HG03139 (cell line): ENCODE data around the gene TNIP2.

ENCODE experiments used
- ATAC-seq: cut with Tn5 transposase; IDR thresholded peaks from one replicate; pipeline ENCODE4 v1.9.1; 2021; ENCODE audit not compliant: unreplicated experiment

Gene TNIP2

GRCh38 chr4:2721586-2721985 lies 34.5 kb downstream of the TNIP2 start:
- no peak for ATAC-seq

- no peak for ATAC-seq
These were observed 39.9 kb downstream of the TNIP2 start for GRCh38 chr4:2716236-2716635.

- no peak for ATAC-seq
These were observed 40.7 kb downstream of the TNIP2 start for GRCh38 chr4:2715426-2715825.

GRCh38 chr4:2714918-2715317 lies 41.2 kb downstream of the TNIP2 start:
- ATAC-seq = no peak

- no peak for ATAC-seq
These were observed 41.9 kb downstream of the TNIP2 start for GRCh38 chr4:2714061-2714770.

GRCh38 chr4:2713337-2713736 lies 42.8 kb downstream of the TNIP2 start:
- ATAC-seq = no peak

- ATAC-seq = no peak
These were observed 43.8 kb downstream of the TNIP2 start for GRCh38 chr4:2712261-2712842.

- ATAC-seq = no peak
These were observed 53.4 kb downstream of the TNIP2 start for GRCh38 chr4:2702770-2703169.

- no peak for ATAC-seq
These were observed 53.8 kb downstream of the TNIP2 start for GRCh38 chr4:2702361-2702760.

- ATAC-seq = no peak
These were observed 56.1 kb downstream of the TNIP2 start for GRCh38 chr4:2700031-2700430.

GRCh38 chr4:2699534-2699933 lies 56.6 kb downstream of the TNIP2 start:
- ATAC-seq = no peak

GRCh38 chr4:2698951-2699505 lies 57.1 kb downstream of the TNIP2 start:
- no peak for ATAC-seq

- ATAC-seq = no peak
These were observed 57.6 kb downstream of the TNIP2 start for GRCh38 chr4:2698504-2698903.

- no peak for ATAC-seq
These were observed 58.1 kb downstream of the TNIP2 start for GRCh38 chr4:2697995-2698414.

- peak; percentile 93 for ATAC-seq
These were observed 59.7 kb downstream of the TNIP2 start for GRCh38 chr4:2696423-2696822.

GRCh38 chr4:2695346-2696060 lies 60.6 kb downstream of the TNIP2 start:
- no peak for ATAC-seq

- ATAC-seq = no peak
These were observed 61.4 kb downstream of the TNIP2 start for GRCh38 chr4:2694691-2695090.

- no peak for ATAC-seq
These were observed 64.1 kb downstream of the TNIP2 start for GRCh38 chr4:2691952-2692435.
